GM18873 (cell line): ENCODE data around the gene ITGB3.
"Not testable (repeated sequence)": the region's sequence is repeated elsewhere in the genome, so short reads cannot be mapped to it uniquely, and the experiment has no call there.

Experiments
- ATAC-seq: cut with Tn5 transposase; IDR thresholded peaks from one replicate; pipeline ENCODE4 v1.9.1; 2021; ENCODE audit warnings: mild to moderate bottlenecking, moderate library complexity, moderate number of reproducible peaks; ENCODE audit not compliant: unreplicated experiment, low FRiP score

The ITGB3 gene

DNA sequence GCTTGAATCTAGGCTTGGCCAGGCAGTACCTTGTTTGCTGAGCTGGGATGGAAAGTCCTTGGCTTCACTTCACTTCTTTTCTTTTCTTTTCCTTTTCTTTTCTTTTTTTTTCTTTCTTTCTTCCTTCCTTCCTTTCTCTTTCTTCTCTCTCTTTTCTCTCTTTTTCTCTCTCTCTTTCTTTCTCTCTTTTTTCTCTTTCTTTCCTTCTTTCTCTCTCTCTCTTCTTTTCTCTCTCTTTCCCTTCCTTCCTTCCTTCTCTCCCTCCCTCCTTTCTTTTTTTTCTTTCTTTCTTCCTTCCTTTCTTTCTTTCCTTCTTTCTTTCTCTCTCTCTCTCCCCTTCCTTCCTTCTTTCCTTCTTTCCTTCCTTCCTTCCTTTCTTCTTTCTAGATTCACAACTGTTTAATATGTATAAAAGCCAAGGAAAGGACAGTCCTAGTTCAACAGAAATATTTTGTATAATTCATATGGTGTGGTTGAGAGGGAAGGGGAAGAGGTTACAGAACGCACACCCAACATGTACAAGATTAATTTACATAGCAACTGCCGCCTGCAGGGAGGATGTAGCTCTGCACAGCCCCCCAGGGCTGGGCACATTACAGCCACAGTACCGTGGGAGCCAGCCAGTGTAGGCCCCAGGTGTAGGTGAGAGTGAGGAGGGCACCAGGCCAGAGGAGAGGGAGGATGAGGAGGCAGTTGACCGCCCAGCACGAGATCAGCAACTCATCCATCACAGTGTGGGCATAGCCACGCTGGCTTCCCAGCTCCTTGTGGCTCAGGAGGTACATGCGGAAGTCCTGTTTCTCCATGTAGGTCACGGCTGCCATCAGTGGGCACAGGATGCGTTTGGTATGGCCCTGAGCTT lies 9.7 kb upstream of the ITGB3 start:
- ATAC-seq = no peak

DNA sequence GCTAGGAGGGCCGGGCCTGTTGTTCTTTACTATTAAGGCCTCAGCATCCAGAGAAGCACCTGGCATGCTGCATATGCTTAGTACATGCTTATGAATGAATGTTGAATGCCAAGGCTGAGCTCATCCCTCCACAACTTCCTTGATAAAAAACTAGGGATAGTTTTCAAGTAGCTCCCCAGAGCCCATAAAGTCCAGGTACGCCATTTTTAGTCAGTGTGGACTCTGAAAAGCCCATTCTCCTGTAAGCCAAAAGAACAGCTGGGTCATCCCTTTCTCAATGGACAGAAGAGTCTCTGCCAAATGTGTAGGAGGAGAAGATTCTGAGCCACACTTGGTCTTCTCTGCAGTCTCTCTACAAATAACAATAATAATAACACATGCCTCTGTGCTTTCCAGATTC lies 8.9 kb upstream of the ITGB3 start:
- ATAC-seq = no peak

DNA sequence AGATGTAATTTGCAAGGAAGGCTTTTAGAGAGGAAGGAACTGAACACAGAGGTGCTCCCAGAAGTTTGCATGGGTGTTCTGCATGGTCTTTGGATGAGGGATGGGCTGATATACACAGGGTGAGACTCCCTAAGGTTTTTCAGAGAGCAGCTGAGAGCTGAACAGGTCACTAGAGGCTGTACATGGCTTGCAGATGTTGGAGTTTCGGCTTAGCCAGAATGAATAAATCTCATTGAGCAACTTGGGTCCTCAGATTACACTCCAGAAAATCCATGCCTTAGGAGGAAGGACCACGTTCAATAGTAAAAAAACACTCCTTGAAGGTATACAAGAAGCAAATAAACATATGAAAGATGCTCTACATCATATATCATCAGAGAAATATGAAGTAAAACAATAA lies 7.5 kb upstream of the ITGB3 start:
- no peak for ATAC-seq

GRCh38 chr17:47250855-47251254 lies 2.8 kb upstream of the ITGB3 start:
- no peak for ATAC-seq

DNA sequence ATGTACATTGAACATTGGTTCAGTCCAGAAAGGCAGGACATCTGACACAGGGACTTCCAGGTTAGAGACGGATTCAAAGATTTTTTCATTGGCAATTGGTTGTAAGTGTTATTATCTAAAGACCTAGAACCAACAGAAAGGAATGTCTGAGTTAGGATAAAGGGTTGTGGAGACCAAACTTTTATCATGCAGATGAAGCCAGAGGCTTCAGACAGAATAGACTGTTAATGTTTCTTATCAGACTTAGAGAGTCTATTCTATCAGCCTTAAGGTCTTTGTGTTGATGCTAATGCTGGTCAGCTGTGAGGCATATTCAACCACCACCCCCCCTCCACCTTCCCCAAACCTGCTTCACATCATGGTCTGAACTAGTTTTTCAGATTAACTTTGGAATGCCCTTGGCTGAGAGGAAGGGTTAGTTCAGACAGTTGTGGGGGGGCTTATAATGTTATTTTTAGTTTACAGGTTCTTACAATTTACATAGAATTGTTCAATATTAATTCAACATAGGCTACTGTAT lies 2.1 kb upstream of the ITGB3 start:
- ATAC-seq = no peak

DNA sequence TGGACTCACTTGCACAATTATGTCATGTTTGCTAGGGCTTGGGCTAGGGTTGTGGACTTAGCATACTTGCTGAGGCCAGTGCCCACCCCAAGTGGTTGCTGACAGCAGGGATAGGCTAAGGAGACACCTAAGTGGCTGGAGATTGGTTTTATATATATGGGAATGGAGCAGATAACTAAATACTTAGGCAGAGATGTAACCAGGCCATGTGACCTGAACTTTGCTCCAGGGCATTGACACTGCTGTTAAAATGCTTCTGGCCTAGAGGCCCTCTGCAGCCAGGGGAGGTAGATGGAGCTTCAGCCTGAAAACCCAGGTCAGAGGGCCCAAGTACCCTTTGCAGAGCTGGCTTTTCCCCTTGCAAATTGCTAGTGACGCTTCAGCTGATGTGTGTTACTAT lies 1.4 kb upstream of the ITGB3 start:
- ATAC-seq = no peak

- no peak for ATAC-seq
Measured at GRCh38 chr17:47252766-47253512, 688 bp upstream of the ITGB3 start.

DNA sequence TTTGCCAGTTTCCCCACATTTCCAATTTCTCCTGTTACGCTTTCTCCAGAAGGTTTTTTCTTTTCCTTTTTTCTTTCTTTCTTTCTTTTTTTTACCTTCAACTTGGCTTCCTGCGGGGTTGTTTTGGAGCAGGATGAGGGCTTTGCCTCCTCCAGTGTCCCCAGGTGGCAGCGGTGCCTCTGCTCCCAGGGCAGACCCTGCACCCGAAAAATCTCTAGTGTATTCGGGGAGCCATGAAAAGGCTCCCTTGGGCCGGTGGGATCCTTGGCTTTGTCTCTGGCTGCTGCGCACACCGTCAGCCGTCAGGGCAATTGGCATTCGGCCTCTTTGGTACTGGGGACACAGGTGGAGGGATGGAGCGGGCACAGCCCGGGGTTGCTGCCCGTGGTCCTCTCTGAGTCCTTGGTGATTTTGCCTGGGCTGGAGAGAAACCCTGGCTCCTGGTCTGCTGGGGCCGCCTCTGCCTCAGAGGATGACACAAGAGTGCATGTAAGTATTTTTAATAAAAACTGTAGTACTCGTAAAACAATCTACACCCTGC lies 846 bp downstream of the ITGB3 start:
- ATAC-seq = no peak

DNA sequence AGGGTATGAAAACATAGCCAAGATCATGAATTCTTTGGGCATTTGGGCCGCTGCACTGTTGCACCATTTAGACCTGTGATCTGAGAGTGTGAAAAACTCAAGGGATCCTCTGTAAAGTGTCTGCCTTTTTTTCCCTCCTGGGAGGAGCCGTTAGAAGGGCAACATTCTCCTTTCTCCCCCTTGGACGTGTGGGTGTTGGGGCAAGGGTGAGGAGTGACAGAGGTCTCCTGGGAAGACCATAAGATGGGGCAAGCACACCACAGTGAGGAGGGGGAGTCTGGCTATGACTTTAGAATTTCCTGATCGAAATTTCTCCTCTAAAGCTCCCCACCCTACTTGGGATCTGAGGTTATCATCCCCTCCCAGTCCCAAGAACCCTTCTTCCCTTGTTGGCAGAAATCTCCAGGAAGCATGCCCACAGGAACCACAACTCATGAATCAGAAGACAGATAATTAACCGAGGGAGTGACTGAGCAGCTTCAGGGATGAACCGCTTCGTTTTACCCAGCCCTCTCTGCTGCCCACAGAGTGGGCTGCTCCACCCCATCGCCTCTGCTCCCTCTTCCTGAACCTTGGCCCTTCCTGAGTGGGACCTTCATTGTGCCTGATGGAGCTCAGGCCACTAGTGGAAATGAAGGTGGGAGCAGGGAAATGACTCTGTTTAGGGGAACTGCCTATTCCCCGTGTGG lies 4.2 kb downstream of the ITGB3 start:
- ATAC-seq = no peak

DNA sequence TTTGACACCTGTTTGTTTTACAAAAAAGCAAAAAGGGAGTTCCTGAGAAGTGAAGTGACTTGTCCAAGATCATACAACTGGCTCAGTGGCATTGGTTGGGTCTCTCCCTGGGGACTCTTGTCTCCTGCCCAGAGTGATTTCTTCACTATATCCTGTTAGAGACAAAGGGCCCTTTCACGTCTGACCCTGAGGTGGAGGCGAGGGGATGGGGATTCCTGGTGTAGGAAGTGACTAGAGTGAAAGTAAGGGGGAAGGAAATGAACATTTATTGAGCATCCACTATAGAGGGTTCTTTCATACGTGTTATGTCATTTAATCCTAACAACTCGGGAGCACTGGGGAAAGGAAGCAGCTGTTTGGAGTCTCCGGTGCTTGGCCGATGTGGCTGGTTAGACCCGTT lies 9.0 kb downstream of the ITGB3 start:
- ATAC-seq = no peak

- no peak for ATAC-seq
Measured at GRCh38 chr17:47264166-47264565, 10.5 kb downstream of the ITGB3 start.

- ATAC-seq = no peak
Measured at GRCh38 chr17:47265983-47266541, 12.4 kb downstream of the ITGB3 start.

DNA sequence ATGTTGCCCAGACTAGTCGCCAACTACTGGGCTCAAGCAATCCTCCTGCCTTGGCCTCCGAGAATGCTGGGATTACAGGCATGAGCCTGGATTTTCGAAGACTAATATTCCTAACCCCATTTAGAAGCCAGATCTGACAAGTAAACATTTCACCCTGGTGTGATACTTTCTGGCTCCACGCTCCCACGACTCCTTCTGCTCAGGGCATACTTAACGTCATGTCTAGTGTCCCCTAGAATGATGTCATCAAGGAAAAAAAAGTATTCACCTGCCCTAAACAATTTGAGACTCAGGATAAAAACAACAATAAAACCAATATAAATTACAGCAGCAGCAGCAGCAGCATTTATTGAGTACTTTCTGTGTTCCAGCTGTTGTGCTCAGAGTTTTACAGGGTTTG lies 13.2 kb downstream of the ITGB3 start:
- no peak for ATAC-seq

DNA sequence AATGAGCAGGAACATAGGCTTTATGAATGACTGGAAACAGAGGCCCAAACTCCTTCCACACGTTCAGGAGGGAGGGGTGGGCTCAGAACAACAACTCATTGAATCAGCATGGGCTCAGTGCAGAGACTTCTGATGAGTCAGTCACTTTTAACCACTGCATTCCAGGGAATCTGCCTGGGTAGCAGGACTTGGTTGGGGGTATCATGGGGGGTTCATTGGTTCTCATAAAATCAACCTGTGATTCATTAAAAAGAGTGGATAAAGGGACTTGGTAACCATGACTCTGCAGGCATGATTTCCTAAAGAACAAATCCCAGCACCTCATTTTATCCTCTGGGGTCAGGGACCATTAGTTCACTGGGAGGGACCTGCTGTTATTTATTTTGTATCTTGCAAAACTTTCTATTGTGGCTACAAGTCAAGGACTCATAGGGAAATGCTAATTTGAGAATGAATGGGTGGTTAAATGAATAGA lies 13.8 kb downstream of the ITGB3 start:
- no peak for ATAC-seq

- ATAC-seq = not testable (repeated sequence)
Measured at GRCh38 chr17:47268964-47269363, 15.3 kb downstream of the ITGB3 start.

DNA sequence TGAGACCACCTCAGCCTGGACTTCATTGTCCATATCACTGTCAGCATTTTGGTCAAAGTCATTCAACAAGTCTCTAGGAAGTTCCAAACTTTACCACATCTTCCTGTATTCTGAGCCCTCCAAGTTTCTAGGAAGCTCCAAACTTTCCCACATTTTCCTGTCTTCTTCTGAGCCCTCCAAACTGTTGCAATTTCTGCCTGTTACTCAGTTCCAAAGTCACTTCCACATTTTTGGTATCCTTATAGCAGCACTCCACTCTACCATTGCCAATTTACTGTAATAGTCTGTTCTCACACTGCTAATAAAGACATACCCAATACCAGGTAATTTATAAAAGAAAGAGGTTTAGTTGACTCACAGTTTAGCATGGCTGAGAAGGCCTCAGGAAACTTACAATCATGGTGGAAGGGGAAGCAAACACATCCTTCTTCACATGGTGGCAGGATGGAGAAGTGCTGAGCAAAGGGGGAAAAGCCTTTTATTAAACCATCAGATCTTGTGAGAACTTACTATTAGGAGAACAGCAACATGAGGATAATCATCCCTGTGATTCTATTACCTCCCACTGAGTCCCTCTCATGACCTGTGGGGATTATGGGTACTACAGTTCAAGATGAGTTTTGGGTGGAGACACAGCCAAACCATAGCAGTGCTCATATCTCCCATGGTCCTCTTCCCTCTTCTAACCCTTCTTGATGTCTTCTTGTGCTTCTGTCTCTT lies 16.1 kb downstream of the ITGB3 start:
- not testable (repeated sequence) for ATAC-seq

DNA sequence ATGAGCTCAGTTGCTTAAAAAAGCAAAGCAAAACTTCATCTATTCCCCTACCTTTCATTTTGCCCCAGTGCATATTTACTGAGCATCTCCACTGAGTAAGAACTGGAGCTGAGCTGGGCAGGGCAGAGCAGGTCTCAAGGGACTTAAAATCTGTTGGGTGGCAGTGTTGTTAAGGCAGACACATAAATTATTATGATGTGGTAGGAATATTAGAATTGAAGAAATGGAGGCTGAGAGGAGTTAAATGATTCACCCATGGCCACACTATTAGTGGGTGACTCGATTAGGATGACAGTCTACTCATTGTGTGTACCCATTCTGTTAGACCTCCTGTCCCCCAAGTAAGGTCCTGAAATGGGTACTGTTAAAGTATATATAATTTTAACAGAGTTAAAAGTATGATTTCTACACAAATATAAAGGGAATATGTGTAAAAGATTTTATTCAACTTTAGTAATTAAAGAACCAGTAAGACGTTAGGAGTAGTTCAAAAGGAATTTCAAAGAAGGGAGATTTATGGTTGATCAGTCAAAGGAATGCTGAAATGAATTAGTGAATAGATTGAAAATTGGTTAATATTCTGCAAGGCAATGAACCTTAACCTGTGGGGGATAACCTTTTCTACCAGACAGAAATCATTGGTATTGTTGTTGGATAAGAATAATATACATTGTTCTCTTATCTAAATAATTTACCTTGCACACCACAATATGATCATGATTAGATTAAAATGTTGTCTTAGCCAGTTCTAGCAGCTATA lies 17.5 kb downstream of the ITGB3 start:
- ATAC-seq = no peak

DNA sequence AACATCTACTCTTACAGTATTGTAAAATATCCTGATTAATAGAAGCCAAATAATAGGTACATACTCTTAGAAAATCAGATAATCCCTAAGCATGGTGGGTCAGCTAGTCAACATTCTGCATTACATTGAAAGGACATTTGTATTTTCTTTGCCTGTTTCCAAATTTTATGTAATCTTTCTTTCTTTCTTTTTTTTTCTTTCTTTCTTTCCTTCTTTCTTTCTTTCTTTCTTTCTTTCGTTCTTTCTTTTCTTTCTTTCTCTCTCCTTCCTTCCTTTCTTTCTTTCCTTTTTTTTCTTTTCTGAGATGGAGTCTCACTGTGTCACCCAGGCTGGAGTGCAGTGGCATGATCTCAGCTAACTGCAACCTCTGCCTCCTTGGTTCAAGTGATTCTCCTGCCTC lies 18.9 kb downstream of the ITGB3 start:
- no peak for ATAC-seq

- no peak for ATAC-seq
Measured at GRCh38 chr17:47273245-47273644, 19.6 kb downstream of the ITGB3 start.
